Measurements from ENCODE around the gene STK32C.

STK32C gene

DNA sequence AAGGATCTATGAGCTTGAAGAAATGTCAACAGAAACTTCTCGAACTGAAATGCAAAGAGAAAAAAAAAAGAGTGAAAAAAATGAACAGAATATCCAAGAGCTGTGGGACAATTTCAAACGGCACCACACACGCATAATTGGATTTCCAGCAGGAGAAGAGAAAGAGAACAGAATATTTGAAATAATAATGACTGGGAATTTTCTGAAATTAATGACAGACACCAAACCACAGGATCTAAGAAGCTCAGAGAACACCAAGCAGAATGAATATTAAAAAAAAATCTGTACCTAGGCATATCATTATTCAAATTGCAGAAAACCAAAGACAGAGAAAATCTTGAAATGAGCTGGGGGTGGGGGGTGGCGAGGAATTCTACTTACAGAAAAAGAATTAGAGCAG is 93.8 kb downstream of the STK32C start:
- DNase-seq (ENCODE audit: low read depth in 2 of 3, low spot score in 2 of 3): no peak

DNA sequence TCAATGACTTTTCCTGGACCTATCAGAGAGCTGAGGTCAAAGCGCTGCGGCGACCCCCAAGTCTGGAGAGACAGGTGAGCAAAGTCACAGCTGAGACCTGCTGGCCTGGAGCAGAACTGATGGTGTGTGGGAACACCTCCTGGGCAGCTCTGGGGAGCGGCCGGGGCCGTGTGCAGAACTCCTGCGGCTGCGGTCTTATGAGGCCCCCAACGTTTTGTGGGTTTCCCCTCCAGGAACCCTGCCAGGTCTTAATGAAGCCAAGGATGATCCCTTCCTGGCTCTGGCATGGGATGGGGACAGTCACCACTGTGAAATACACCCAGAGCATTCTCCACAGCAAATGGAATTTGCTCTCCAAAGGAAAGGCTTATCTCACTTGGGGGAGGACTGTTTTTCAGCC is 94.9 kb downstream of the STK32C start:
- no peak for DNase-seq (ENCODE audit: low read depth in 2 of 3, low spot score in 2 of 3)

DNA sequence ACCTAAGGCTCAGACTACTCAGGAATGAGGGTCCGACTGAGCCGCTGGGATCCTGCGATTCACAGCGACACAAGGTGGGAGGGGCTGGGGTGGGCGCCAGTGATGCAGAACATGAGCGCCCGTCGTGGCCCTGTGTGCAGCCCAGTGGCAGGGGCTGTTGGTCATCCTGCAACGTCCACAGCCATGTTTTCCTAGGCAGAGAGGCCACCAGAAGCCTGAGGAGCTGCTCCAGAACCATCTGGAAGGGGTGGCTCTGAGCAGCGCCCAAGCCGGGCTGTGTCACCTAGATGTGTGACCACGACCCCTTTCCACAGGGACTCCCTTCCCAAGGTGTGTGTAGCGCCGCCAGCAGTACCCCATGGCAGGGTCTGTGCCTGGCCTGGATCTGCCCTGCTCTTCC is 96.5 kb downstream of the STK32C start:
- DNase-seq (ENCODE audit: low read depth in 2 of 3, low spot score in 2 of 3): no peak

DNA sequence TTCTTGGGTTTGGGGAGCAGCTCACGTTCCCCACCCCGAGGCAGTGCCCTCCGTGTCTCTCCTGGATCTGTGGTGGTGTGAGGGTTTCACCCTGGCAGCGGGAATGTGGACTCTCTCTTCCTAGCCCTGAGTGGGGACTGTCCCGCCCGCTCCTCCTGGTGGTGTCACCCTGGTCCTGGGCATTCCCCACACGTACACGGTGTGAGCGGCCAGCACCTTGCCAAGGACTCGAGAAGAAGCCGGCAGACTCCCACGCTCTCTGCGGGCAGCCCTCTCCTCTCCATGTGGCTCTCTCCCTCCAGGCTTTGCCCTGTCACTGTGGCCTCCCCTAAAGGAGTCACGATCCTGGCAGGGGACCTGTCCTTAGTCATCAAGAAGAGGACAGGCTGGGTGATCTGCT is 97.0 kb downstream of the STK32C start:
- no peak for DNase-seq (ENCODE audit: low read depth in 2 of 3, low spot score in 2 of 3)

DNA sequence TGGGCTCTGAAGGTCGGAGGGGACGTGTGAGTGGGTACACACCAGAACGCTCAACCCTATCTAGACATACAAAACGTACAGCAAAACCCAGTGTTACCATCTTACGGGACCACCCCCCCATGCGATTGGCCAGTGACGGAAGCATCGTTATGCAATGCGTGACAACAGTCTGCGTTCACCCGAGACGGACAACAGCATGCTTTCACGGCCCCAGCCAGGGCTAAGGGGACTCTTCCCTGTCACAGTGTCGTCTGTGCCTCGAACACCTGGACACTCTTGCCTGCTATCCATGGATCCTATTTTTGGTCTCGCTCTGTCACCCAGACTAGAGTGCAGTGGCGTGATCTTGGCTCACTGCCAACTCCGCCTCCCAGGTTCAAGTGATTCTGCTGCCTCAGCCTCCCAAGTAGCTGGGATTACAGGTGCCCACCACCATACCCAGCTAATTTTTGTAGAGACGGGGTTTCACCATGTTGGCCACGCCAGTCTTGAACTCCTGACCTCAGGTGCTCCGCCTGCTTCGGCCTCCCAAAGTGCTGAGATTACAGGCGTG is 97.7 kb downstream of the STK32C start:
- no peak for DNase-seq (ENCODE audit: low read depth in 2 of 3, low spot score in 2 of 3)

DNA sequence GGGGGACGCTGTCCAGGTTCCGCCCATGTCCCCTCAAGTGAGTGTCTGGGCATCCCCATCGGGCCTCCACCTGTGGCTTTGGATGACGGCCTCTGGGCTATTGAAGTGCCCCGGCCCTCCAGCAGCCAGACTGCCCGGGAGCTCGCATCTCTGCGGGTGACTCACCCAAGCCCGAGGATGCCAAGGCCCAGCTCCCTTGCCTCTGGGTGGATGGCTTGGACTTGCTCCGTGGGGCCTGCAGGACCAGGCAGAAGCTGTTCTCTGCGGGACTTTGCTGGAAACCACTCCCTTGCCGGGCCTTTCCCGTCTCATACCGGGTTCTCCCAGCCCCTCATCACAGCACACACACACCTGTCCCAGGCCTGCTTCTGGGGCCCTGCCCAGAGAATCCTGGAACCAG is 98.6 kb downstream of the STK32C start:
- DNase-seq (ENCODE audit: low read depth in 2 of 3, low spot score in 2 of 3): no peak

DNA sequence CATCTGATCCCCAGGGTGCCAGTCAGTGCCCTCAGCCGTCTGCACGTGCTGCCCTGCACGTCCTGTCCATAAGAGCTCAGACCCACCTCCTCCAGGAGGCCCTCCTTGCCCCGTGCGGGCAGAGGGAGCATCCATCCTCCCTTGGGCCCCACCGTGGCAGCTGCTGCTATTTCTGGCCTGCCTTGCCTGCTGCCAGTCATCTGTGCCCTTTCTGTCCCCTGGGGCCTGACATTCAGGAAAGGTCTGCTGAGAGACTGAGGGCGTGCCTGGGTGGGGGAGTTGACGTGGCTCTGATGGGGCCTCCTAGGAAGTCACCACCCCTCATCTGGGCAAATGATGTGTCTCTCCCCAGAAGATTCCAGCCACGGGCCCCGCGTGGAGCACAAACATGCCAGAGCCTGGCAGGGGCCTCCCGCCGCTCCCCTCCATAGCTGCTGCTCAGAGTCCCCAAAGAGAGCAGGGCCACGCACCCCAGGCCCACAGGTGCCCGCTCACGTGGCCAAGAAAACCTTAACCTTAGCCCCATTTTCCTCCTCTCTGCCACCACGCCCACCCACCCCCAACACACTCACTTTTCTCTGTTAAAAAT is 99.2 kb downstream of the STK32C start:
- no peak for DNase-seq (ENCODE audit: low read depth in 2 of 3, low spot score in 2 of 3)

DNA sequence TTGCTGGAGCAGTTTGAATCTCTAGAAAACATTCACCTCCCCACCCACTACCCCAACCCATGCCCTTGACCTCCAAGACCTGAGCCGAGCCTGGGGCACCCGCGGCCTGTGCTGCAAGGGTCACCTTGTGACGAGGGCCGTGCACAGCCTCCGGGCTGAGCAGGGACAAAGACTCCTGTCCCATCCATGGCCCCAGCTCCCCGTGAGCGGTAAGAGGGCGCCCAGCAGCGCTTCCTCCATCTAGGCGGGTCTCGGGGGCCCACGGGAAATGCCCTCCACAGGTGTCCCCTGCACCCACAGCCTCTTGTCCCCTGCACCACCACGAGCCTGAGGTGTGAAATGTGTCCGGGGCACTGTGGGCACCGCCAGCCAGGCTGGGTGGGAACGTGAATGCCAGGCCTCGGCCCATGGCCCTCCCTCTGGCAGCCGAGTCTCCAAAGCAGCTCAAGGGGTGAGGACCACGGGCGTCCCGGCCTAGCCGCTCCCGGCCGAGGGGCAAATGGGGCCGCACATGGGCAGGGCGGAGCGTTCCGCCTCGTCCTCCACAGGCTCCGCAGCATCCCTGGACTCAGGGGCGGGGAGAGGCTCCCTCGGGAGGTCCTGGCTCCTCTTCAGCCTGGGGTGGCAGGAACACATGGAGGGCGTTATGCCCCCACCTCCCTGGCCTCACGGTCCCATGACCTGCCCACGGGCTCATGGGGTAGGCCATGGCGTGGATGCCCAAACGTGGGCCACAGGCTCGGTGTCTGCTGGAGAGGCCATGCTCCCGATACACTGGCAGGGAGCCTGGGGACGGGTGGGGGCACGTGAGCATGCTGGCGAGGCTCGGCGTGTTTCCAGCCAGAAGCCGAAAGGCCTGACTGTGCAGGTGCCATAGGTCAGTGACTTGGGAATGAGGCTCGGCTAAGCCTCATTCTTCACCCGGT is 100.0 kb downstream of the STK32C start:
- DNase-seq (ENCODE audit: low read depth in 2 of 3, low spot score in 2 of 3): no peak

DNA sequence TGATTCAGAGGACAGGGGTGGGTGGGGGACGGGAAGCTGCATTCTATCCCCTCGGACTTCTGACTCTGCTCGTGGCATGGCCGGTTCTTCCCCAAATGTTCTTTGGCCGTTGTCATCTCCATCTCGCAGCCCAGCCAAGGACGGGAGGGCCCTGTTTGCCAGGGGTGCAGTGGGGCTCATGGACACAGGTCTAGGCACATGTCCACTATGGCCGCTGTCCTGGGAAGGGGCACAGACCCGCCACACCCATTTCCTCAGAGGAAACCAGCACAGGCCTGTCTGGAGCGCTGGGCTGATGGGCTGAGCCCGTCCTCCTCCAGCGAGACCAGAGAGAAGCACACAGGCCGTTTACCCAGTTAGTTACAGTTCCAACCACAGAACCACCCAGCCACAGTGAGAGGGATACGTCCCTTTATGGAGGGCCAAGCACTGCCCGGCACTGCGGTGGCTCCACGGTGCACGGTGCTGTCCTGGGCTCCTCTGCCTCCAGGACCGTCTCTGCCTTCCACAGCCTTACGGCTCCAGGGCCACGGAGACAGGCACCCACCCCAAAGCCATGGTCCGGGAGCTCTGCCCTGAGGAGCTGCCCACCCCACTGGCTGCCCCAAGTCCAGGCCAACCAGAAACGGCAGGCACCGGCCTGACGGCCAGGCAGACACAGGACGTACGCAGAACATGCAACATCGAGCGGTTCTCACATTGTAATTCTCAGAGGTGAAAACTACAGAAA is 100.8 kb downstream of the STK32C start:
- DNase-seq (ENCODE audit: low read depth in 2 of 3, low spot score in 2 of 3): no peak

DNA sequence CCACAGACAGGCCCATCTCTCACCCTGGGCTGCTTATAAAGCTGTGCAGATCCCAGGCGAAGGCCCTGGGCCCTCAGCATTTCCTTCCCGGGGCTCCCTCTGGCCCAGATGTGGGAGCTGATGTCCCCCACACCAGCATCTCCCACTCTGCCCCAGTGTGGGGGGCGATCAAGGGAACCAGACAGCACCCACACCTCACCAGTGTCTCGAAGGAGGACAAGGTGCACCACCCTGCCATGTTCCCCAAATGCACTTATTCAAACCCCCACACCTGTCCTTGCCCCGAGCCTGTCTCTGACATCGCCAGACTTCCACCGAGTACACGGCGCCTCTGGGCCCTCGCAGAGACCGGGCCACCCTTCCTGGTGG is 101.4 kb downstream of the STK32C start:
- DNase-seq (ENCODE audit: low read depth in 2 of 3, low spot score in 2 of 3): no peak

DNA sequence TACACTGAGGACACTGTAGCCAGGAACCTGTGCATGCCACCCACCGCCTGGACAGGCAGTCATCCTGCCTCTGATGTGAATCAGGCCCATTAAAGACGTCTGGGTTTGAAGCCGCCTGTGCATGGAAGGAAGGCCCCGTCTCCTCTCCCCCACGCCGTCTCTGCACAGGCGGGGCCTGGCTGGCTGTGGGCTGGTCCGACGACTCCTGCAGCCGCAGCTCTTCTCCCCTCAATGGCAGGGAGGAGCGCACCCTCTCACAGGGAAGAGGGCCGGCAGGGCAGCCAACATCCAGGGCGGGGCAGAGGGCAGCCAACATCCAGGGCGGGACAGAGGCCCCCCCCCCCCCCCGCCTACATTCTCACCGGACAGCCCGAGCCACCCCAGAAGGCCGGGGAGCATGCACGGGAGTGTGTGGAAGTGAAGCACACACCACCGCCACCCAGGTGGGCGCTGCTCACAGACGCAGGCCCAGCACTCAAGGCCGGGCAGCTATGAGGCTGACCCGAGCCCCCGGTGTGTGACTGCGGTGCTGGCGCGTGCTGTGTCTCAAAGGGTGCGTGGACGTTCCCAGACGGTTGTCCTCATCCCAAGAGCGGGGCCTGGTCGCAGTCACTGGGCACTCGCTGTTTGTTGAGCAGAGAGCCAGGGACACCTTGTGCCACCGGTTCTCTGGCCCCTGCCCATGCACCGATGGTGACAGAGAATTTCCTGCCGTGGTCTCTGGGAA is 101.9 kb downstream of the STK32C start:
- DNase-seq (ENCODE audit: low read depth in 2 of 3, low spot score in 2 of 3): no peak

DNA sequence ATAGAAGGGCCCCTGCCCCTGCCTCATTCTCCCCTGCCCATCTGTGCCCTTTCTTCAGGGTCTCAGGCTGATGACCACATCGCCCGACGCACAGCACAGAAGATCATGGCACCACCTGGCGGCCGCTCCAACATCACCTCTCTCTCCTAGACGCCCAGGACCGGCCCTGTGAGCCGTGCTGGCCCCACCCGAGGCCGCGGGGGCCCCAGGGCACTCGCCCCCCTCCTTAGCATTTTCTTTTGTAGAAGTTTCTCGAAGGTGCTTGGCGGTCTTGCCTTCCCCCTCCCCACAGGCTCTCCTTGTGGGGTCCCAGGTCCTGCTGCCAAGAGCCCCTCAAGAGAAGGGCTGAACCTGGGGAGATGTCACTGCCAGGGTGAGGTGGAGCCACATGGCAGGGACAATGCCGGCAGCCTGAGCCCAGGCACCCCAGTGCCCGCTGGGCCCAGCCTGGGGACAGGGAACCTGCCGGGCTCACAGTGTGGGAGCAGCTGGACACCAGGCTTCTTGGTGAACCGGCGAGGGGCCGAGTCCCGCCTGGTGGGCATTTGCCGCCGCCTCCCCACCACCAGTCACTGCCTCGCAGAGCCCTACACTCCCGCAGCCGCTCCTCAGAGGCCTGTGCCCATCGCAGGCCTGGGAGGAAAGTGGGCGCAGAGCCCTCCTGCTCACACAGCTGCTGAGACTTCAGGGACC is 102.8 kb downstream of the STK32C start:
- DNase-seq (ENCODE audit: low read depth in 2 of 3, low spot score in 2 of 3): no peak

DNA sequence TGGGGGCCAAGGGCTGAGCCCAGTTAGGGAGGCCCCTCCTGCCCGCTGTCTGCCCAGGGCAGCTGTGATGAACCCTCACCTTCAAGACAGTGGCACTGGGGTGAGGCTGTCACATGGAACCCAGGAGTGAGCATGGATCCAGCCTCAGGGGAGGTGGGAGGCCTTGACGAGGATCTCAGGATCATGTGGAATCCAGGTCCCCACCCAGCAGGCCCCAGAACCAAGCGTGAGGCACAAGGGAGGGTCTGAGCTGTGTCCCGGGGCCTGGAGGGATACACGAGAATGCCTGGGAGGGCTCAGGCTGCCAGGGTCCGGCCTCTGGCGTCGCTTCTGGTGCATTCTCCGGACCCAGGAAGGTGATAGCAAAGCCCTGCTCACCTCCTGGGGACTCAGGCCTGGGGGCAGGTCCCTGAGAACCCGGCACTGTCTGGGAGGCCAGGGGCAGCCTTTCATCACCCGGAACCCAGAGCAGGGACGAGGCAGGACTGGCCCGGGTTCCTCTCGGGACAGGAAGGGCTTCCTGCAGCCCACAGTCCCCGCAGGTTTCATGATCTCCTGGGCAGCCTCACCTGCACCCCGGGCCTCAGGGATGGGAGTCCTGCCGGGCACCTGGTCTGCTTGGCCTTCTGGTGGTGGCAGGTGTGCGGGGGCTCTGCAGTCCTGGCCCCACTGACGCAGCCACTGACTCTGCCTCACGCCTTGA is 103.5 kb downstream of the STK32C start:
- DNase-seq (ENCODE audit: low read depth in 2 of 3, low spot score in 2 of 3): no peak

DNA sequence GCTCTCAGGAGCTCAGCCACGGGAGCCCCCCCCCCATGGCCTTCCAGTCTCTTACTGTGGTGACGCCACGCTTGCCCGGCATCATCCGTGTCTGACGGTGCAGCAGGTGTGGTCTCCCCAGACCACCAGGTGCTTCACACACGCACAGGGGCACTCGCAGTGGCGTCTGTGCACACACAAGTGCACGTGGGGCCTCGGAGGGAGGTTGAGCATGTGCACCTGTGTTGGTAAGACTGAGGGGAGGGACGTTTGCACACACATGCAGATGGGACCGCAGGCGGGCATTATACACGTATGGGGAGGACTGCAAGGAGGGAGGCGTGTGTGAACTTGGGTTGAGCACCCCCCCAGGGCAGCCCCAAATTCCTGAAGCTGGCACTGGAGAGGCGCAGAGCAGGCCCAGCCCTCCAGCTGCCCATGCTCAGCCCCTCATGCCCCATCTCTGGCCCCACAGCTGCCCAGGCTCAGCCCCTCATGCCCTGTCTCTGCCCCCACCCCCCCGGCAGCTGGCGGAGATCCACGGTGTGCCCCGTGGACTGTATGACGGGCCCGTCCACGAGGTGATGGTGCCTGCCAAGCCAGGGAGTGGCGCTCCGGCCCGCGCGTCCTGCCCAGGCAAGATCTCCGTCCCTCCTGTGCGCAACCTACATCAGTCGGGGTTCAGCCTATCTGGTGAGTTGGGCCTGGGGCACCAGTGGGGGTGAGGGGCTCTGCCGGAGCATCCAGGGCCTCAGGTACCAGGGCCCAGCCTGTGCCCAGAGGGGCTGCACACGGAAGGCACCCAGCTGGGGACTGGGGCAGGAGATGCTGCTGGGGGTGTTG is 104.3 kb downstream of the STK32C start:
- no peak for DNase-seq (ENCODE audit: low read depth in 2 of 3, low spot score in 2 of 3)

DNA sequence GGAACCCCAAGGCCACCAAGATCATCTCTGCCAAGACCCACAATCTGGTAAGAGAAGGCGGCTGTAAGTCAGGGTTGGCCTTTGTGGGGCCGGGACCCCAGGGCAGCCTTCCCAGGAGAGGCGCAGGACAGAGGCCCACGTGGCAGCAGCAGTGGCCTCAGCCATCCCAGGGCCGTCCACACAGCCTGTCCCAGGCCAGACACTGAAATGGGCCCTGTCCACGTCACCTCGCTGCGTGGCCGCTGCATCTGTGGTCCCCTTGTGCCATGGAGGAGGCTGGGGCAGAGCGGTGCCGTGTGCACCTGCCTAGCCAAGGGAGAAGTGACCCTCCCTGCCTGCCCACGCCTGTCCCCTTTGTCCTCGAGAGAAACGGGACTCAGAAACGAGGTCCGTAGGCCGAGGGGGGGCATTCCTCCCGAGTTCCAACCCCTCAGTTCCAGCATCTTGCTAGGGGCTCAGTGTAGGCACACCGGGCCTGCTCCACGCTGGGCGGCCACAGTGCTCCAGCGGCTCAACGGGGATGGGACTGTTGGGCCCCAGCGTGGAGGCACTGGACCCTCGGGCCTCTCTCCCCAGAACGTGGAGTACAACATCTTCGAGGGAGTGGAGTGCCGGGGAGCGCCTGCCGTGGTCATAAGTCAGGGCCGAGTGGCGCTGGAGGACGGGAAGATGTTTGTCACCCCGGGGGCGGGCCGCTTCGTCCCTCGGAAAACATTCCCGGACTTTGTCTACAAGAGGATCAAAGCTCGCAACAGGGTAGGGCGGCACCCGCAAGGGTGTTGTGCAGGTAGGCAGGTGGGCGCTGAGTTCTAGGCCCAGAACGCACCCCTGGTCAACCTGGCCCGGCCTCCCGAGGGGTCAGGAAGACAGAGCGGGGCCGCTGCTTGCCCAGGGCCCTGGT is 105.4 kb downstream of the STK32C start:
- no peak for DNase-seq (ENCODE audit: low read depth in 2 of 3, low spot score in 2 of 3)

DNA sequence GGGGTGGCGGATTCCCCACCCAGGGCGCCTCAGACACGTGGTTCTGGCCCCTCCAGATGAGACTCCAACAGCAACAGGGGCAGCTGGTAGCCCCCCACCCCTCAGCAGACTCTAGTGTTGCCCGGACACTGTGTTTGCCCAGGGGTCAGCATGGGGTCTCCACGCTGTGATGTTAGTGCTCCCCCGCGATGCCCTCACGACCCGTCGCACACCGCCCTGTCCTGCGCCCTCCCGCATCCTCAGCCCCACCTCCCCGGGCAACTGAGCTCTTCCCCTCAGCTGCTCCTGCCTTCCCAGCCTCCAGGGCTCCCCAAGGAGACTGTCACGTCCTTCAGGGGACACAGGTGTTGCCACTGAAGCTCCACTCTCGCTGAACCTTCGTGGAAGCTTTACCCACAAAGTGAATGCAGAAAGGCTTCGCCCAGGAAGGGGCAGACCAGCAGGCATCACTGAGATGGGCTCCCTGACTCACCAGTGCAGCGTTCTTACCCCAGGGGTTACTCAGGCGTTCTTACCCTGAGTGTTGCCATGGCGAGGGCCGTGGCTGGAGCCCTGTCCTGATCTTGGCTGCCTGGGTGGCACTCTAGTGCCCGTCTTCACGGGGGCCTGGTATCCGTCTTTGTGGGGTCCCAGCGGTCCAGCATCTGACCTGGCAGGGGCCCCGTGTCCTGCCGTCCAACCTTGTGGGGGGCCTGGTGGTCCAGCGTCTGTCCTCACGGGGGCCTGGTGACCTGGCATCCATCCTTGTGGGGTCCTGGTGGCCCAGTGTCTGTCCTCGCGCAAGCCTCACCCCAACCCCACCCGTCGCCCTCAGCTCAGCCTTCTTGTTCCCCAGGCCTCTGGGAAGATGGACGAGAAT is 106.4 kb downstream of the STK32C start:
- no peak for DNase-seq (ENCODE audit: low read depth in 2 of 3, low spot score in 2 of 3)
